GM10248 (cell line): ENCODE results near the gene NXPH1.
"Not testable (repeated sequence)": the region's sequence is repeated elsewhere in the genome, so short reads cannot be mapped to it uniquely, and the experiment has no call there.

Experiments
- CTCF ChIA-PET: fragments of 300-600 bp; sonication (Branson Sonifier 250); formaldehyde crosslinking; extraction: SDS; loops from one replicate; lab custom pipeline; 2021; ENCODE audit warnings: antibody characterized with exemption; lab: Yijun Ruan, JAX
- POLR2A ChIA-PET: fragments of 350-650 bp; sonication (Branson Sonifier 250); formaldehyde crosslinking; extraction: SDS; loops from one replicate; lab custom pipeline; 2020; ENCODE audit warnings: antibody characterized with exemption; lab: Yijun Ruan, JAX
- DNase-seq: peaks from one replicate; pipeline ENCODE4 v3.0.0; 2012; ENCODE audit errors: extremely low spot score
- CTCF ChIP-seq: IDR thresholded peaks from 2 replicates; pipeline ENCODE4 v1.5.1; 2012; ENCODE audit warnings: mild to moderate bottlenecking, low read depth; ENCODE audit errors: extremely low read depth, missing control alignments, control extremely low read depth

NXPH1 gene

GRCh38 chr7:8702807-8703206 lies 269.4 kb downstream of the NXPH1 start:
- ChIA-PET CTCF (no interaction called here), POLR2A (no interaction called here)
- no peak for DNase-seq
- no peak for TF ChIP-seq CTCF

- no peak for TF ChIP-seq CTCF
- no peak for DNase-seq
- ChIA-PET CTCF (interaction anchor here (1.0 to 1.4 kb wide), 3 partner anchors 10 to 16 kb away, joined by 3 to 4 read pairs (median 3); no protein-coding TSS in a partner anchor), POLR2A (no interaction called here)
These were observed 276.7 kb downstream of the NXPH1 start for GRCh38 chr7:8710124-8710523.

GRCh38 chr7:8714791-8715190 lies 281.4 kb downstream of the NXPH1 start:
- ChIA-PET POLR2A (no interaction called here), CTCF (interaction anchor here (1.4 kb wide), 1 partner anchor 9 kb away, joined by 4 read pairs; no protein-coding TSS in a partner anchor)
- DNase-seq: no peak
- no peak for TF ChIP-seq CTCF

DNA sequence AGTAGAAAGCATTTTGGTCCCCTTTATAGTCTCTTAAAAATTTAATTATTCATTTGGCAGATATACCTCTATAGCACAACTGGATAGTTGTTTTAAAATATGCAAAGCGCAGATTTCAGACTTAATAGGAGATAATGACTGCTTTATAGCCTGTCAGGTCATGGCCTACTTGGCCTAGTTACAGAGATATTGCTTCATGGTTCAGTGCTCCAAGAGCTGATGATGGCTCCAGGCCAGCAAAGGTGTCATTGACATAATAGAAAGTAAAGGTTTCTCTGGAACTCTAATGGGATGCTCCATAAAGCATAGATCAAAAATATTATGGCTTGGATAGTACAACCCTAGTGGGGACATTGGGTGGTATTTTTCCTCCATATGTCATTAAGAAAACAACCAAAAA lies 285.7 kb downstream of the NXPH1 start:
- ChIA-PET CTCF (interaction anchor here (1.7 kb wide), 1 partner anchor 300 kb away, joined by 4 read pairs; no protein-coding TSS in a partner anchor), POLR2A (no interaction called here)
- DNase-seq: no peak
- no peak for TF ChIP-seq CTCF

GRCh38 chr7:8724080-8724718 lies 290.8 kb downstream of the NXPH1 start:
- POLR2A ChIA-PET: no interaction called here

DNA sequence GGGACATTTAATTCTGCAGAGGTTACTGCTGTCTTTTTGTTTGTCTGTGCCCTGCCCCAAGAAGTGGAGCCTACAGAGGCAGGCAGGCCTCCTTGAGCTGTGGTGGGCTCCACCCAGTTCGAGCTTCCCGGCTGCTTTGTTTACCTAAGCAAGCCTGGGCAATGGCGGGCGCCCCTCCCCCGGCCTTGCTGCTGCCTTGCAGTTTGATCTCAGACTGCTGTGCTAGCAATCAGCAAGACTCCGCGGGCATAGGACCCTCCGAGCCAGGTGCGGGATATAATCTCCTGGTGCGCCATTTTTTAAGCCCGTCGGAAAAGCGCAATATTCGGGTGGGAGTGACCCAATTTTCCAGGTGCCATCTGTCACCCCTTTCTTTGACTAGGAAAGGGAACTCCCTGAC lies 298.3 kb downstream of the NXPH1 start:
- CTCF ChIA-PET, POLR2A ChIA-PET: not testable (repeated sequence)

More at GRCh38 chr7:8724080-8724718, 290.8 kb downstream of the NXPH1 start:
- CTCF ChIA-PET: interaction anchor here (0.9 to 4.2 kb wide), 22 partner anchors 10 to 312 kb away, joined by 3 to 18 read pairs (median 4); no protein-coding TSS in a partner anchor
- peak; percentile 75 for TF ChIP-seq CTCF
- DNase-seq: peak; percentile 54

GRCh38 chr7:8739837-8740236 lies 306.4 kb downstream of the NXPH1 start:
- CTCF ChIA-PET: interaction anchor here (1.4 to 4.1 kb wide), 2 partner anchors 9 to 16 kb away, joined by 4 to 18 read pairs; no protein-coding TSS in a partner anchor
- DNase-seq: no peak
- POLR2A ChIA-PET: no interaction called here

More for the DNA sequence above, 298.3 kb downstream of the NXPH1 start:
- not testable (repeated sequence) for DNase-seq

More at GRCh38 chr7:8739837-8740236, 306.4 kb downstream of the NXPH1 start:
- TF ChIP-seq CTCF: no peak
